Cortex of kidney (tissue), 1 donor: ENCODE measurements around the gene ZMPSTE24.
"Not testable (repeated sequence)": the region's sequence is repeated elsewhere in the genome, so short reads cannot be mapped to it uniquely, and the experiment has no call there.

ENCODE experiments used
- DNase-seq: peaks from one replicate; lab custom pipeline; 2025; lab: John Stamatoyannopoulos, UW

ZMPSTE24 gene

DNA sequence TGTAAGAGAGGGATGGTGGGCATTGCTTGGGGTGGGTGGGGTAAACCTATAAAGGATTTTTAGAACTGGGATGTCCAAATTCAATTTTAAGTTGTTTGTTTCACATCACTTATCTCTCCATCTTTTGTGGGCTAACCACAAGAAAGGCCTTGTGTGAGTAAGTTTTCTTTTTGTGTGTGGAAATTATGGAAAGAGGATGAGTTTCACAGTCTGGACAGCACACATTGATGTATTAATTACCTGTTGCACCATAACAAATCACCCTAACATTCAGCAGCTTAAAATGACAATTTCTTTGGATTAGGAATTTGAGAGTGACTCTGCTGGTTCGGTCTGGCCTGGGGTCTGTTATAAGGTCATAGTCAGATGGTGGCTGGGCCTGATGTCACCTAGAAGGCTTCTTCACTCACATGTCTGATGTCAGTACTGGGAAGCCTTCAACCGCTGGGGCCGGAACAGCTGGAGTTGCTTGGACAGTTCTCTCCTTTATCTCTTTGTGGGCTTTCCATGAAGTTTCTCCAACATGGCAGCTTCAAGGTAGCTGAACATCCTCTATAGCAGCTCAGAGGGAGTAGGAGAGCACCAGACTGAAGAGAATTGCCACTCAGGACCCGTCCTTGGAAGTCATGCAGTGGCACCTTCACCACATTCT lies 61.1 kb downstream of the ZMPSTE24 start:
- DNase-seq = no peak

DNA sequence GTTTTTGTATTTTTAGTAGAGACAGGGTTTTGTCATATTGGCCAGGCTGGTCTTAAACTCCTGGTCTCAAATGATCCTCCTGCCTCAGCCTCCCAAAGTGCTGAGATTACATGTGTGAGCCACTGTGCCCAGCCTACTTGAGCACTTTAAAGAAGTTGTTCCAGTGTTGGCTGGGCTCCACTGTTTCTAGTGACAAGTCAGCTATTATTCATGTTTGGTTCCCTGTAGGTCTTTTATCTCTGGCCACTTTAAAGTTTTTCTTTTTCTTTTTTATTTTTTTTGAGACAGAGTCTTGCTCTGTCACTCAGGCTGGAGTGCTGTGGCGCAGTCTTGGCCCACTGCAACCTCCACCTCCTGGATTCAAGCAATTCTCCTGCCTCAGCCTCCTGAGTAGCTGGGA lies 73.4 kb downstream of the ZMPSTE24 start:
- not testable (repeated sequence) for DNase-seq

DNA sequence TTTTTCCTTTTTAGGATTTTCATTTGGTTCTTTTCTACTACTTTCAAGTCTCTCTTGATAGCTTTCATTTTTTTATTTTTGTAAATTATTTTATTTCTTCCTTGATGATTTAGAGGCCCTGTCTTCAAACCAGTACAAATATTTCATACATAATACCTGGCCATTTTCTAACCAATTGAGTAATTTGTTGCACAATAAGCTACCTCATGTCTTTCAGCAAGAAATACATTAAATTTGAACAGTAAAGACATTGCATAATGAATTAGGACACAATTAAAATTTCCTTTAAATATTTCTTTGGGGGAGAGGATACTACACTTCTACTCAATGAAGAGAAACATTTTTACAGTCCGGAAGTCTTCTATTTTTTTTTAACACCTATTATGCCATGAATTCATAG lies 74.7 kb downstream of the ZMPSTE24 start:
- DNase-seq = no peak

DNA sequence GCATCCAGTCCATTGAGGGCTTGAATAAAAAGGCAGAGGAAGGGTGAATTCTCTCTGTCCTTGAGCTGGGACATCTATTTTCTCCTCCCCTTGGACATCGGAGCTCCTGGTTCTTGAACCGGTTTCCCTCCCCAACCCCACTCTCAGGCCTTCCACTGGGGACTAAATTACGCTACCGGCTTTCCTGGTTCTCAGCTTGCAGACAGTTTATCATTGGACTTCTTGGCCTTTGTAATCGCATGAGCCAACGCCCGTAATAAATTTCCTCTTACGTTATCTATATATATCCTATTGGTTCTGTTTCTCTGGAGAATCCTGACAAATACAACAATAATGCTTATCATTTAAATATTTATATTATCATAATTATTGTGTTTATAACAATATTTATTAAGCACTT lies 79.4 kb downstream of the ZMPSTE24 start:
- no peak for DNase-seq

DNA sequence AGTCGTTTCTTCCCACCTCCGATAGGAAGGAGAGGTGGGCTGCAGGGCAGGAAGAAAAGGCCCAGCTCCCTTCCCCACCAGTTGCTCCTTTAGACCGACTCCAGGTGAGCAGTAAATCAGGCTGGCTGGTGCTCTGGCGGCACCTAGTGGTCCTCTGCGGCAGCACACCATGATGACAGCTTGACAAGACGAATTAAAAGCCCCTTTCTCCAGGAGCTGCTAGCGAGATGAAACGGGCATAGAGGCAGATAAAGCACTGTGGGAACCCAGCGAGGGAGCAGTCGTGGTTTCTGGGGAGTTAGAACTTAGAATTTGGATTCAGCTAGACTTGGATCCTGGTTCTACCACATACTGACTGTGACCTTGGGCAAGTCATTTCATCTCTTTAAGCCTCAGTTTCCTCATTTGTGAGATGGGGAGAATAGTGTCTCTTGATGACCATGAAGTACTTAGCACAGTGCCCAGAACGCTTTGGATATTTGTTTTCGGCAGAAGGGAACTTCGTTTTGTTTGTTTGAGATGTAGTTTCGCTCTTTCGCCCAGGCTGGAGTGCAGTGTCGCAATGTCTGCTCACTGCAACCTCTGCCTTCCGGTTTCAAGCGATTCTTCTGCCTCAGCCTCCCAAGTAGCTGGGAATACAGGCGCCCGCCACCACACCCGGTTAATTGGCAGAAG lies 80.8 kb downstream of the ZMPSTE24 start:
- DNase-seq = no peak

DNA sequence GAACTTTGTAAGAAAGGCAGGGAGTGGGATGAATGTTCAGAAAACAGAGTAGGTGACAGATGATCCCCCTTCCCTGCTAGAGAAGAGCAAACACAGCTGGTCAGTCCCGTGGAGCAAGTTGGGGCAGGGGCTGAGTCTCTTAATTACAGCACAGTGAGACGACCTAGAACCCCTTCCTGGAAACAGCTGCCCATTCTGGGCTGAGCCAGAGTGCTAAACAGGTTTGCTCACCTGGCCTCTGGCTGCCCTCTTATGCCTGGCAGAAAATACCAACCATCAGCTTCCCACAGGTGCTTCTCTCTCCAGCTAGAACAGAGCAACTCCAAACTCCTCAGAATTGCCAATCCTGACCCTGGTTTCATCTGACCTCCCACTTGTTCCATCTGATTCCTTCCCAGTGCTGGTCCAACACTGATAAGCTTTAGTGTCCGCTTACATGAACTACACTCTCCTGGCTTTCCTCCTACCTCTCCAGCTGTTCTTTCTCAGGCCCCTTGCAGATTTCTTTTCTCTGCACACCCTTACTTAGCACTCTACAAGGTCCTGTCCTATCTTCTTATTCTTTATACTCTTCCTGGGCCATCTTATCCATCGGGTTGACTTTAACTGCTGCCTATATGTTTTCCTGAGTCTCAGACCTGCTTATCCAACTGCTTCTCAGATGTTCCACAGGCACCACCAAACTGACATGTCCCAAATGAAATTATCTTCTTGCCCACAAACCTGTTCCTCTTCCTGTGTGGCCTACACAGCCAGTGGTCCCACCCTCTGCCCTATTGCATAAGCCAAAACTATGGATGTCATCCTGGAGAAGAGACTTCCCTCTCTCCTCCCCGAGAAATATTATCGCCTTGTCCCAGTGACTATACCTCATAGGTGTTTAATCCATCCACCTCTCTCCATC lies 81.6 kb downstream of the ZMPSTE24 start:
- DNase-seq = no peak

DNA sequence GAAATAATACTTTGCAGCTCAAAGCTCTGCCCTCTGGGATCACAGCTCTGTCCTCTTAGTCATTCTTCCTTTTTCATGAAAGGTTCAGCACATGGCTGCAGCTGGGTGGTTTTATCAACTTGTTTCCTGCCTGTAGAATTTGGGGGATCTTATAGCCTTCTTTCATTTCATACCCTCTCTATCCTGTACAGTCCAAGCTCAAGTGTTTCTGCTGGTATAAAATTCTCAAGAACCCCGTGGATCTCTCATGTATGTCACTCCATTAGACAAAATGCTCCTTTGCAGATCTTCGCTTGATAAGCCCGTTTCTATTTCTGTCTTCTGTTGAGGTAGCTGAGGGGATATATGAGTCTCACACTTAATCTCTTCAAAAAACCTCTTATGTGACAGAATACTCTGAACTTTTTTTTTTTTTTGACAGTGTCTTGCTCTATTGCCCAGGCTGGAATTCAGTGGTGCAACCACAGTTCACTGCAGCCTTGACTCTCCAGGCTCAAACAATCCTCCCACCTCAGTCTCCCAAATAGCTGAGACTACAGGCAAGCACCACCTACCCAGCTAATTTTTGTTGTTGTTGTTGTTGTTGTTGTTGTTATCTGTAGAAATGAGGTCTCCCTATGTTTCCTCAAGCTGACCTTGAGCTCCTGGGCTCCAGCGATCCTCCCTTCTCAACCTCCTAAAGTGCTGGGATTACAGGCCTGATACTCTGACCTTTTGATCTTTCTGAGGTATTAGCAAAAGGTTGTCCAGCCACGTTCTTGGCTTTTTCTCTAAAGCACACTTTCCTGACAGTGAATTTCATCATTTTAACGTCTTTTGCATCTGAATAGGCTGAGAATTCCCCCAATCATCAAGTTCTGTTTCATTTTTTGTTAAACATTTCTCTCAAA lies 83.7 kb downstream of the ZMPSTE24 start:
- DNase-seq = no peak

DNA sequence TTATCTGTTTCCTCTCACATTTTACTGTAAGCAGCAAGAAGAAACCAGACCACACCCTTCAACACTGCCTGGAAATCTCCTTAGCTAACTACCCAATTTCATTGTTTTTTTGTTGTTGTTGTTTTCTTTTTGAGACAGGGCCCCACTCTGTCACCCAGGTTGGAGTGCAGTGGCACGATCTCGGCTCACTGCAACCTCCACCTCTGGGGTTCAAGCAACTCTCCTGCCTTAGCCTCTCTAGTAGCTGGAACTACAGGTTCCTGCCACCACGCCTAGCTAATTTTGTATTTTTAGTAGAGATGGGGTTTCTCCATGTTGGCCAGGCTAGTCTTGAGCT lies 84.3 kb downstream of the ZMPSTE24 start:
- DNase-seq = not testable (repeated sequence)
